Duodenal mucosa (tissue), 2 donors: ENCODE measurements around the gene VSIR.
A peak's percentile ranks its signal among the peaks of the same experiment; 100 is the strongest.

Experiments
- H3K27ac ChIP-seq: one replicate; pipeline ENCODE4 v1.7.0; 2013; ENCODE audit warnings: low read depth, low read length
- H3K27me3 ChIP-seq, 2 donors: one replicate each; pipeline ENCODE4 v1.7.0; 2013; ENCODE audit warnings: low read length in 2 of 2, control low read depth in 1 of 2; ENCODE audit not compliant: insufficient read depth in 2 of 2, control insufficient read depth in 1 of 2
- H3K36me3 ChIP-seq, 2 donors: one replicate each; pipeline ENCODE4 v1.7.0; 2013; ENCODE audit warnings: low read length in 2 of 2, control low read depth in 1 of 2; ENCODE audit not compliant: insufficient read depth in 2 of 2, control insufficient read depth in 1 of 2
- H3K4me1 ChIP-seq, 2 donors: one replicate each; pipeline ENCODE4 v1.7.0; 2013; ENCODE audit warnings: low read length in 2 of 2, control low read depth in 1 of 2; ENCODE audit not compliant: insufficient read depth in 2 of 2, control insufficient read depth in 1 of 2
- H3K4me3 ChIP-seq, 2 donors: one replicate each; pipeline ENCODE4 v1.7.0; 2013; ENCODE audit warnings: low read length in 2 of 2, low read depth in 1 of 2
- H3K9ac ChIP-seq, 2 donors: one replicate each; pipeline ENCODE4 v1.7.0; 2013; ENCODE audit warnings: low read length in 2 of 2, low read depth in 1 of 2
- H3K9me3 ChIP-seq, 2 donors: one replicate each; pipeline ENCODE4 v1.7.0; 2013; ENCODE audit warnings: low read length in 2 of 2, control low read depth in 1 of 2; ENCODE audit not compliant: control insufficient read depth in 1 of 2

VSIR gene

DNA sequence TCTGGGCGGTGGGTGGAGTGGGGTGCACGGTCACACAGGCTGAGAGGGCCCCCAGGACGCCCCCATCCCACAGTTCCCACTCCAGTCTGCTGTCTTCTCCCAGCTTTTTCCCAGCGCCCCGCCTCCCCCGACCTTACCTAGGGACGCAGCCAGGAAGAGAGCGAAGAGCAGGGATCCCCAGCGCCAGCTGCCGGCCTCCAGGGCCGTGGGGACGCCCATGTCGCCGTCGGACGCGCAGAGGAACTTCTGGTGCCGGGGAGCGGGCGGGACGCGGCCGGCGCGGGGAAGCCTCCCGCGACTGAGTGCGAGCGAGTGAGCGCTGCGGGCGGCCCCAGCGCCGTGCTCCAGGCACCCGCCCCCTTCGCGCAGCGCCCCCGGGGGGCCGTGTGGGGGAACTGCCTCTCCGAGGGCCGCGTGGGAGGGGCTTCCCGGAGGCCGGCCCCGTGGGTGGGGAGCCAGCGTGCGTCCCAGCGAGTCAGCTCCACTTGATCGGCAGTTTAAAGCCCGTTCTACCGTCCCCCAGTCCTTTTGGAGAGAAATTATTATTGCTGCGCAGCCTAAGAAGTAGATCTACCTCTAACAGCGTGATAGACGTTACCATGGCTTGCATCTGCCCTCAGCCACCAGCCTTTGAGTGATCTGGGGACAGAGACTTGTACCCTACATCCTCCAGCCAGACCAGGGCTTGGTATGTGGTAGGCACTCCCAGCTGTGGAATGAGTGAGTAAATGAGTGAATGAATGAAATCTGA, at the start of gene VSIR:
Gene VSIR, minus strand, starts transcription at position 300 of the 751 bp plus-strand sequence. Its CDS starts 81 bp downstream, at position 219.
- Histone ChIP-seq H3K9ac (peak within 1 kb of the TSS; percentile 98 to 99), H3K36me3 (peaks cover 0 to 5% of the 10 kb centered on the region in 2 donors), H3K4me1 (peaks cover 69 to 77% of the 10 kb centered on the region in 2 donors), H3K27me3 (no peaks in the 10 kb centered on the region), H3K9me3 (no peaks in the 10 kb centered on the region), H3K4me3 (peak within 1 kb of the TSS; percentile 89 to 97), H3K27ac (peak within 1 kb of the TSS; percentile 91)

DNA sequence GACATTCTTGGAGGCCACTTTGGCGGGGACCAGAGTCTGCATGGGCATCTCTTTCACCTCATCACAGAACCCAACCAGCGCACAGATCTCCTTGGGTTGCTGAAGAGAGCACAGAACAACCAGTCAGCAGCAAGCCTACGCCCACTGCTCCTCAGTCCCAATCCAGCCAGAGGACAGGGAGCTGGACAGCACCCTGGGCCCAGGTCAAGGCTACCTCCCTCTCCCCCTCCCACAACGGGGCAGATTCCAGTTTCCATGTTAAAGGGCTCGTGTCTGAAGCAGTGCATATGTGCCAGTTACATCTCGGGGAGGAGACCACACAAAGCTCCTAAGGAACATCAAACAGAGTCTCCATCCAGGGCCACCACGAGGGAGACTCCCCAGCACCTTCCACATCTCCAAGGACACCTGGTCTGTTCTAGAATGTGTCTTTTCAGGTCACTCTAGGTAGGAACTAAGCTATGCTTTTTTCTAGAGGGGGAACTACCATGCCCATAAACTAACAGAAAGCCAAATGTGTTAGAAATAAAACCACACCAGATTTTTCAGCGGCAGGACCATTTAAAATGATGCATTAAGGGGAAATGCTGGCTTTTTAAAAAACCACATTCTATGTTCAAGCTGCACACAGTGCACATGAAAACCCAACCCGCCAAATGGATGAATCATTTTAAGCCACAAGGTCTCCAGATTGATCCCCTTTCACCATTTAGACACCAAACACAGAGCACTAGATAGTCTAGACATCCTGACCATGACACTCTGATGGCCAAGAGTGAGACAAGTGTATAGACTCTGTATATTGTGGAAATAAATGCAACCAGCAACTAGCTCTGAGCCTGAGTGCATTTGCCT, 48.8 kb upstream of the VSIR start:
- no peak overlapping the region for H3K27ac ChIP-seq
- H3K27me3 ChIP-seq, result no peaks in the 10 kb centered on the region
- peaks cover 66 to 95% of the 10 kb centered on the region in 2 donors for H3K36me3 ChIP-seq

DNA sequence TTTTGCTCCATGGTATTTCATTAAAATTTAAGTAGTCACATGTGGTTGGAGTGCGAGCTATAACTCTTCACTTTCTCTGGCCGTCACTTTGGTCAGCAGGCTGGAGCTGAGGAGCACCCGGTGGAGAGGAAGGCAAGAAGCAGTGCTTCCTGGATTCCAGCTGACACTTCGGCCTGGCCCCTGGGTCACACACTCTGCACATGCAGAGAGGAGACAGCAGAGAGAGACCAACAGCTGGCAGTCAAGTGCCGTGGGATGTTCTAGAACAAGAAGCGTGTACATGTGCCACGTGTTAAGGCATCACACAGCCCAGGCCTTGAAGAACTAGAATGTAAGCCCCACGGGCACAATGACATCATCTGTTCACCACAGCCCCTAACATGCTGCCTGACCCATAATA, 47.6 kb upstream of the VSIR start:
- no peak overlapping the region for H3K9ac ChIP-seq
- no peaks in the 10 kb centered on the region for H3K4me1 ChIP-seq
- no peaks in the 10 kb centered on the region for H3K9me3 ChIP-seq
- H3K27me3 ChIP-seq, result no peaks in the 10 kb centered on the region
- no peak overlapping the region for H3K27ac ChIP-seq
- H3K36me3 ChIP-seq, result peaks cover 70 to 97% of the 10 kb centered on the region in 2 donors
- no peak overlapping the region for H3K4me3 ChIP-seq

More for the DNA sequence above, 48.8 kb upstream of the VSIR start:
- Histone ChIP-seq H3K4me1 (no peaks in the 10 kb centered on the region), H3K9ac (no peak overlapping the region), H3K9me3 (no peaks in the 10 kb centered on the region), H3K4me3 (no peak overlapping the region)

DNA sequence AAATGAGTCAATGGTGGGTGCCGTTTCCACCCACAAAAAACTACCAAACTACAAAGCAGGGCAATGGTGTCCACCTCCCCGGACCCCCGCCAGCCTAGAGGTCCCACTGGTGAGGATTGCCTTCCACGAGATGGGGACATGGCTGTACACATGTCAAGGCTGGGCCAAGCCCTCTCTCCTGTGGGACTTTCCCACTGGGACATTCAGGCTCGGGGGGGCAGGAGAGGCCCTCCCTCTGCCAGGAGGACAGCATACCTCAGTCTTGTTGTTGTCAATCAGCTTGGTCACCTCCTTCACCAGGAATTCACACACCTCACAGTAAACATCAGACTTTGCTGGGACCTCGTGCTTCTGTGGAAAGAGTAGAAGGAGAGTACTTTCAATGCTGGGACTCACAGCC, 46.7 kb upstream of the VSIR start:
- H3K4me1 ChIP-seq, result no peaks in the 10 kb centered on the region
- H3K27ac ChIP-seq, result no peak overlapping the region
- H3K9ac ChIP-seq, result no peak overlapping the region
- no peak overlapping the region for H3K4me3 ChIP-seq
- no peaks in the 10 kb centered on the region for H3K9me3 ChIP-seq
- H3K27me3 ChIP-seq, result no peaks in the 10 kb centered on the region
- peaks cover 72 to 97% of the 10 kb centered on the region in 2 donors for H3K36me3 ChIP-seq

DNA sequence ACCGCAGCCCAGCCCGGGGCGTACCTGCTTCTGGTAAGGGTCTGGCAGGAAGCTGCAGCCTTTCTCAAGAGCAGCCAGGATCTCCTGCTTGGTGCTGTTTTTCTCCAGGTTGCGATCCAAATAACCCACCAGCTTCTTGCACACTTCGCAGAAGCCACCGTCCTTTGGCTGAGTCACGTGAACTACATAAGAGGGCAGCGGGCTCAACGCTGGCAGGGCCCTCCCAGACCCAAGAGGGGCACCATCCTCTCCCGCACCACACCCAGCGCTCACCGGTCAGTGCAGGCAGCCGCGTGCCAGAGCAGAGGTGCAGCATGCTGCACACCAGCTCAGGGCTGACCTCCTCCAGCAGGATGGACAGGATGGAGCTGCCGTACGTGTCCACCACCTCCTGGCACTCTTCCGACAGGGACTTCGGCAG, 46.1 kb upstream of the VSIR start:
- Histone ChIP-seq H3K9me3 (no peaks in the 10 kb centered on the region), H3K36me3 (peaks cover 70 to 96% of the 10 kb centered on the region in 2 donors), H3K9ac (no peak overlapping the region), H3K27me3 (no peaks in the 10 kb centered on the region), H3K4me3 (no peak overlapping the region), H3K4me1 (no peaks in the 10 kb centered on the region), H3K27ac (no peak overlapping the region)

DNA sequence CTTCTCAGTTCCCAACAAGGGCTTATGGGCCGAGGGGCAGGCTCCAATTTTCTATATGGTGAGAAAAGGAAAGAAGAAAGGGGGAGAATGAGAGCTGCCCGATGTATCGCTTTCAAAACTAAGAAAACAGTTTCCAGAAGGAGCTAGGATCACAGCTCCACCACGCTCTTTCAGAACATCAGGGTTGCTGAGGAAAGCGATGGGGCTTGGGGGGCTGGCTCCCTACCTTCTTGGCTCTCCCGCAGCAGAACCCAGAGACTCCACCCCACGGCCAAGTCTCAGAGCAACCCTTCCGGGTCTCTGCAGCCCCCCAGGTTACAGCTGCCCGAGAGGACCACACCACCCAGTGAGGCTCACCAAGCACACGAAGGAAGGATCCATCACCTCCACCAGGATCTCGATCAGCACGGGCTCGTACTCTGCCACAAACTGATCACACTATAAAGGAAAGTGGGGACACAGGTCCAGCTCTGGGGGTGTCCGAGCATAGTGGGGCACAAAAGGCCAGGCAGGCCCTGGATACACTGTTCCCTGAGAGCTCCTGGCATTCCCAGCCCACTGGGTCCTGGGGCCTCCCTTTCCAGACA, 45.4 kb upstream of the VSIR start:
- Histone ChIP-seq H3K27ac (no peak overlapping the region), H3K27me3 (no peaks in the 10 kb centered on the region), H3K36me3 (peaks cover 64 to 90% of the 10 kb centered on the region in 2 donors), H3K4me3 (no peak overlapping the region), H3K4me1 (no peaks in the 10 kb centered on the region), H3K9ac (no peak overlapping the region), H3K9me3 (no peaks in the 10 kb centered on the region)

DNA sequence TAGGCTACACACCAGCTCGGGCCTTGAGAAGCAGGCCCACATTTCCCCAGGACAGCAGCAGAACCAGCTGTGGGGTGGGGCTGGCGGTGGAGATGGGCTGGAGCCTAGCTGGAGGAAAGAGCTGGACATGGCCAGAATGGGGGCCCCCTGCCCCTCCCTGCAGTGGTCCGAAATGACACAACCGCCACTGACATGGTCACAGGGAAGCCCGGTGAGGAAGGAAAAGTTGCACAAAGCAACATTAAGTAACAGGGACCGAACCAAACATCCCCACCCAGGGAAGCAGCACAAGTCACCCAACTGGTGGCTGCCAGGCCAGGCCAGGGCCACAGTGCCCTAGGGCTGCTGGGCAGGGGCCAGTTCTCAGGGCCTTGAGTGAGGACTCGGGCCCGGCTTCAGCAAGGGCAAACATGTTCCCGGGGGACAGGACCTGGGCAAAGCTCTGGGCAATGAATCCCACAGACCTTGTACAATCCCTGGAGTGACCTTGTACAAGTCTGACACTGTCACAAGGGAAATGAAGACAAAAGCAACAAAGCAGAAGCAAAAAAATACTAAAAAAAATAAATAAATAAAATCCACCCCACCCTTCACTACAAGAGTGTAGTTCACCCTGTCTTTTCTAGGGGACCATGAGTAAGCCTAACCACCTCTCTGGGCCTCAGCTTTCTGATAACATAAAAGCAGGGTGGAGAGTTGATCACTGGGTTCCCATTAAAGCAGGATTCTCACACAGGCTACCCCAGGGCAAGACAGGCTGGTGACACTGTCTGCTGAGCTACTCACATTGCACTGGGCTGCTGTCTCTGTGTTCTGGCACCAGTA, 44.7 kb upstream of the VSIR start:
- peaks cover 57 to 83% of the 10 kb centered on the region in 2 donors for H3K36me3 ChIP-seq
- no peak overlapping the region for H3K4me3 ChIP-seq
- H3K4me1 ChIP-seq, result no peaks in the 10 kb centered on the region
- no peak overlapping the region for H3K9ac ChIP-seq
- H3K27me3 ChIP-seq, result no peaks in the 10 kb centered on the region
- H3K9me3 ChIP-seq, result no peaks in the 10 kb centered on the region
- H3K27ac ChIP-seq, result no peak overlapping the region

DNA sequence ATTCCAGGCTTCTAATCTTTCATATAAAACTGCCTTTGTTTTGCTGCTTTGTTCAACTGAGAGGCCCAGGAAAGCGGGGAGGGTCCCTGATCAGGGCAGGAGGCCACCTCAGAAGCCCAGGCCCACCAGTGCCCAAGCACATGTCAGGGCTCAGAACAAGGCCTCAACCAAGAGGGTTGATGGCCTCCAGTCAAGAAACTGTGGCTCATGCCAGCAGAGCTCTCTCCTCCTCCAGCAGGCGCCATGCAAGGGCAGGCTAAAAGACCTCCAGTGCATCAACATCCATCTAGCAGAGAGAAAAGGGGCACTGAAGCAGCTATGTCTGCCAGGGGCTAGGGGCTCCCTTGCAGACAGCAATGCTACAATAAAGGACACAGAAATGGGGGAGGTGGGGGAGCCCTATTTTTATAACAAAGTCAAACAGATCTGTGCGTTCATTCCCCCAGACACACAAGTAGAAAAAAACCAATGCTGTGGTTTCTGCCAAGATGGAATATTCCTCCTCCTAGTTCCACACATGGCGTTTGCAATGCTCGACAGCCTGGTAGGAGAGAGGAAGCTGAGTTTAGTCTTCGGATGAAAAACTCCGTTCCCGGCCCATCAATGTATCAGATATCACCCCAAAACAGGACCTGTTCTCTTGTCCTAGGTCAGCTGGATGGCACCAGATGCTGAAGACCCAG, 43.8 kb upstream of the VSIR start:
- Histone ChIP-seq H3K27me3 (no peaks in the 10 kb centered on the region), H3K36me3 (peaks cover 50 to 75% of the 10 kb centered on the region in 2 donors), H3K27ac (no peak overlapping the region), H3K9me3 (no peaks in the 10 kb centered on the region), H3K4me1 (no peaks in the 10 kb centered on the region), H3K4me3 (no peak overlapping the region), H3K9ac (no peak overlapping the region)

DNA sequence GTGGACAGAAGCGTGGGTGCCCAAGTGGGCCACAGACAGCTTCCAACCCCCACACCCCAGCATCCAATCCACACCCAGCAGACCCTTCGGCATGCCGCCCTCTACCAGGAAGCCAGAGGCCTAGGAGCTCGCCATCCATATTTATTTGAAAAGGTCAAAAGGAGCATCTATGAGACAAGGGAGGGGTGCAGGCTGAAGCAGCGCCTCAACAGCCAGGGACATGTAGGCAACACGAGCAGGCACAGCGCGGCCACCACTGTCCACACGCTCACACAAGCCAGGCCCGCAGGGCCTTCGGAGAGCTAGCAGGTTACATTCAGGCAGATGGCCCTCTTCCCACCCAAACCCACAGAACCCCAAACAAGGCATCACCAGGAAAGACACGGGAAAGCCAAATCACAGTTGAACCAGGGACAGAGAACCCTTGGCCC, 43.1 kb upstream of the VSIR start:
- Histone ChIP-seq H3K9me3 (no peaks in the 10 kb centered on the region), H3K27me3 (no peaks in the 10 kb centered on the region), H3K4me3 (no peak overlapping the region), H3K36me3 (peaks cover 47 to 69% of the 10 kb centered on the region in 2 donors), H3K27ac (no peak overlapping the region), H3K4me1 (no peaks in the 10 kb centered on the region), H3K9ac (no peak overlapping the region)
